Muscle of leg (tissue), 11 donors: Measurements from ENCODE around the gene CDH26. TPM values are rescaled to one million over a fixed set of nuclear protein-coding genes. Genes with fewer than 3 reads are reported as not detected.

Experiments
- DNase-seq: peaks from one replicate; pipeline ENCODE4 v3.0.0; 2013
- H3K27ac ChIP-seq: one replicate; pipeline ENCODE4 v1.5.1; 2013; ENCODE audit warnings: mild to moderate bottlenecking, low read length, control low read depth
- H3K27me3 ChIP-seq: one replicate; pipeline ENCODE4 v1.6.1; 2013; ENCODE audit warnings: low read length; ENCODE audit not compliant: control insufficient read depth, insufficient read depth
- H3K36me3 ChIP-seq: one replicate; pipeline ENCODE4 v1.6.1; 2013; ENCODE audit warnings: low read length; ENCODE audit not compliant: control insufficient read depth, insufficient read depth
- H3K4me1 ChIP-seq: one replicate; pipeline ENCODE4 v1.6.1; 2013; ENCODE audit warnings: low read length; ENCODE audit not compliant: control insufficient read depth, insufficient read depth
- H3K4me3 ChIP-seq: one replicate; pipeline ENCODE4 v1.5.1; 2013; ENCODE audit warnings: low read length, control low read depth
- H3K9me3 ChIP-seq: replicated peaks from 2 replicates; pipeline ENCODE4 v1.6.1; 2013; ENCODE audit warnings: low read depth, low read length; ENCODE audit not compliant: control insufficient read depth
- WGBS: methylation state at CpG from one replicate; pipeline ENCODE4 v1.1.5; 2013; ENCODE audit warnings: missing lambda C conversion rate; ENCODE audit not compliant: insufficient coverage; 5-methylcytosine and 5-hydroxymethylcytosine counted together
- polyA plus RNA-seq, 8 donors: library from polyadenylated mRNA; unstranded; fragments of 120-200 nt; gene quantifications; one replicate each; pipeline versions ENCODE4 v1.2.1 to v1.2.3, GENCODE V29; 2013; ENCODE audit warnings: inconsistent platforms in 1 of 8, low replicate concordance in 1 of 8; ENCODE audit not compliant: insufficient read length in 8 of 8, insufficient read depth in 1 of 8
- total RNA-seq: library from RNA; stranded (reverse); fragments of 120-200 nt; gene quantifications from one replicate; pipeline ENCODE4 v1.2.4, GENCODE V29; 2013

CDH26 gene
- total and polyA plus RNA-seq, 9 donors = 0.37 to 1.6 (median 0.56) TPM

DNA sequence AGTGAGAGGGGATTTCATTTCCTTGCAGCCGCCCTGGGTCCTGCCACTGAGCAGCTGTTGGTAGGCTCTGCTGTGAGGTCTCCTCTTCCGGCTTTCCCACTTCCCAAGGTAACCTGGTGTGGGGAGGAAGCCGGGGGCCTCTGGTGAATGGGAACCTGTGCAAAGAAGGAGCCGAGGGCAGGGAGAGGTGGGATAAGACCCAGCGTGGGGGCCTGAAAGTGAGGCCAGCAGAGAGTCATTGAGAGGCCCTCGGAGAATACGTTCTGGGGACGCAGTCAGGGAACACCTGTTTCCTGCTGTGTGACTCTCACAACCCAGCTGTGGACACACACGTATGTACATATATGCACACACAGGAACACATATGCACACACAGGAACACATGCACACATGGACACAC lies 100.7 kb downstream of the CDH26 start:
- H3K9me3 ChIP-seq = no peaks in the 10 kb centered on the region
- peak overlapping the region; percentile 74 for H3K27ac ChIP-seq
- peaks cover 2% of the 10 kb centered on the region for H3K27me3 ChIP-seq
- no peak overlapping the region for H3K4me3 ChIP-seq
- 14% methylated on average over 7 of the region's 9 CpGs for WGBS
- H3K4me1 ChIP-seq = peaks cover 58% of the 10 kb centered on the region
- DNase-seq = no peak
- H3K36me3 ChIP-seq = no peaks in the 10 kb centered on the region

DNA sequence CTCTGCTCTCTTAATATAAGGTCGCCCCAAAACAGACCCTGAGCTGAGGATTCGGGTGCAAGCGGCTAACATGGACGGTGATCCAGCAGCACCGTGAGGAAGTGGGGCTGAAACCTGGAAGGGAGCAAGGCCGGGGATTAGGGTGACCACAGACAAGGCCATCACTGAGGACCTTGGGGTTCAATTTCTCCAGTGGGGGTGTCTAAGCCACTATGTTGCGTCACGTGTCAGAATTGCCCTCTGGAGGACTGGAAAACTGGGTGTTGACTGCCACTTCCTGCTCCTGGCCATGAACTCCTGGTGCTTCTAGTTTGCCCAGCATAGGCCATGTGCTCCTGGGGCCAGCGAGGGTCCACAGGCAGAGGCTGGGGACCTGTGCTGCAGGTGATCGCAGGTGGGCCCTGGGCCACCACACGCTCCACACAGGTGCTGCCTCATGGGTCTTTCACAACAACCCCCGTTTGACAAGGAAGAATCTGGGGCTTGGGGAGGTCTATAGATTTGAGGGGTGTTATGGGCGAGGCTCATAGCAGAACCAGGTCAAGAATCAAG lies 101.9 kb downstream of the CDH26 start:
- no peak overlapping the region for H3K27ac ChIP-seq
- 93% methylated on average over 13 of the region's 13 CpGs for WGBS
- H3K4me1 ChIP-seq = peaks cover 61% of the 10 kb centered on the region

DNA sequence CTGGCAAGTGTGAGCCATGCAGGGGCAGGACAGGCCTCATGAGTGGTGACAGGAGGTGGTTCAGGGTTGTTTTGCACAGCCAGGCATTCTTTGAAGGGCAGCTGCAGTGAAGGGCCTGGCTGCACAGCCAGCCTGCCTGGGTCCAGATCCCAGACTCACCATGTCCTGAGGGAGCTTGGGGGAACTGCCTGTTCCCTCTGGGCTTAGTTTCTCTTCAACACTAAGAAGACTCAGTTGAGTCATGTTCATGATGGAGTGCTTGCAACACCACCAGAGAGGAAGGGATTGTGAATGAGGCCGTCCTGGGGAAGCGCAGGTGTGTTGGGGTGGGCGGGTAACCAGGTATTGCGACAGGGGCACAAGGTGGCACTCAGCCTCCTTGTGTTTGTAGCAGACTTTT lies 102.4 kb downstream of the CDH26 start:
- no peaks in the 10 kb centered on the region for H3K9me3 ChIP-seq
- DNase-seq = no peak
- H3K27me3 ChIP-seq = peaks cover under 1% of the 10 kb centered on the region
- H3K36me3 ChIP-seq = no peaks in the 10 kb centered on the region
- no peak overlapping the region for H3K4me3 ChIP-seq
- 92% methylated on average over 4 of the region's 4 CpGs for WGBS
- peaks cover 61% of the 10 kb centered on the region for H3K4me1 ChIP-seq
- H3K27ac ChIP-seq = no peak overlapping the region

More for the DNA sequence above, 101.9 kb downstream of the CDH26 start:
- no peak overlapping the region for H3K4me3 ChIP-seq
- H3K36me3 ChIP-seq = no peaks in the 10 kb centered on the region
- DNase-seq = no peak
- no peaks in the 10 kb centered on the region for H3K9me3 ChIP-seq
- peaks cover 2% of the 10 kb centered on the region for H3K27me3 ChIP-seq

GRCh38 chr20:60062431-60063047 lies 104.3 kb downstream of the CDH26 start:
- Histone ChIP-seq H3K4me3 (no peak overlapping the region), H3K4me1 (peaks cover 56% of the 10 kb centered on the region), H3K9me3 (no peaks in the 10 kb centered on the region), H3K27ac (peak overlapping the region; percentile 88), H3K27me3 (no peaks in the 10 kb centered on the region), H3K36me3 (no peaks in the 10 kb centered on the region)
- 46% methylated on average over 18 of the region's 22 CpGs for WGBS
- peak; percentile 74 for DNase-seq

GRCh38 chr20:60063048-60063451 lies 104.8 kb downstream of the CDH26 start:
- Histone ChIP-seq H3K4me1 (peaks cover 51% of the 10 kb centered on the region), H3K27ac (peak overlapping the region; percentile 88), H3K9me3 (no peaks in the 10 kb centered on the region), H3K27me3 (no peaks in the 10 kb centered on the region), H3K4me3 (no peak overlapping the region), H3K36me3 (no peaks in the 10 kb centered on the region)
- DNase-seq = peak; percentile 90
- no CpG with 5 or more reads among the region's 4 CpGs for WGBS

- Histone ChIP-seq H3K36me3 (no peaks in the 10 kb centered on the region), H3K4me1 (peaks cover 43% of the 10 kb centered on the region), H3K27ac (no peak overlapping the region), H3K4me3 (no peak overlapping the region), H3K27me3 (no peaks in the 10 kb centered on the region), H3K9me3 (no peaks in the 10 kb centered on the region)
- DNase-seq = no peak
- WGBS = 83% methylated on average over 1 of the region's 3 CpGs
These were observed 105.6 kb downstream of the CDH26 start for GRCh38 chr20:60063739-60064380.

Other genes starting within 250 kb of the CDH26 start
- 3.1 TPM for gene SYCP2, start 24.8 kb upstream of the CDH26 start, total RNA-seq
- 1 to 10 TPM; 2.1 to 6.0 (median 3.2) TPM for gene SYCP2, start 24.8 kb upstream of the CDH26 start, polyA plus RNA-seq
- 5.2 TPM for gene PPP1R3D, start 18.1 kb upstream of the CDH26 start, total RNA-seq
- 1 to 10 TPM; 4.0 to 6.3 (median 4.9) TPM for gene PPP1R3D, start 18.1 kb upstream of the CDH26 start, polyA plus RNA-seq
- gene FAM217B, start 18.0 kb upstream of the CDH26 start, total RNA-seq = 13.1 TPM
- 10 to 100 TPM; 15.1 to 26.7 (median 20.9) TPM for gene FAM217B, start 18.0 kb upstream of the CDH26 start, polyA plus RNA-seq